Cerebellar cortex (tissue), 1 donor: ENCODE data around the gene MESD.

Experiments used
- DNase-seq: peaks from one replicate; pipeline ENCODE4 v3.0.0-alpha.2; 2015; ENCODE audit warnings: low spot score

Gene MESD

GRCh38 chr15:80904998-80905397 is 84.6 kb downstream of the MESD start:
- DNase-seq, result no peak

- DNase-seq, result no peak
Observed at GRCh38 chr15:80902298-80902801, 87.3 kb downstream of the MESD start.

DNA sequence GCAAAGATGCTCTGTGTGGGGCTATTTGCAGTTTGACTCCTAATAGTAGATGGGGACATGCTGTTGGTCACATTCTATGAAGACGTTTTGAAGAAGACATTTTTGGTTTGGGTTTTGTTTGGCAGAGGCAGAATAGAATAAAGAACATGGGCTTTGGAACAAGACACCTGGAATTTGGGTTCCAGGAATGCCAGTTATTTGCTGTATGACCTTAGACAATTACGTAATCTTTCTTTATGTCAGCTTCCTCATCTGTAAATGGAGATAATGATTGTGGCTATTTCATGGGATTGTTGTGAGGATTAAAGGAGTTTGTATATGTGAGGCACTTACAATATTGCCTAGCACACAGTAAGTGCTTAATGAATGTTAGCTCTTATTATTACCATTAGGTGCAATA is 91.6 kb downstream of the MESD start:
- DNase-seq, result no peak
